Right ventricle myocardium inferior (tissue), 1 donor: Measurements from ENCODE around the gene HOXD8. TPM values are rescaled to one million over a fixed set of nuclear protein-coding genes. Genes with fewer than 3 reads are reported as not detected.

Source experiments
- ATAC-seq: fragments of 200-7000 bp; cut with Tn5 transposase; one replicate; pipeline ENCODE4 v1.9.1; 2020; ENCODE audit warnings: mild to moderate bottlenecking, moderate library complexity
- DNase-seq: peaks from one replicate; pipeline ENCODE4 v3.0.0; 2021; ENCODE audit errors: missing footprints
- intact Hi-C: fragments of 100-400 bp; cut with DNase I; formaldehyde crosslinking; loops from one replicate; pipeline ENCODE4 v1.11.0; 2022
- total RNA-seq: library from RNA; stranded (reverse); fragmentation: NEBNext Ultra II Directional; extraction: Animal tissue kit (Norgen Biotek cat#: 25700); gene quantifications from one replicate; pipeline ENCODE4 v1.2.1, GENCODE V29; 2021
- donor health status: DM: no; HTN: yes; CAD: no; lungs with severe emphysema.

HOXD8 gene
- total RNA-seq, 1 donor from 2014 or later: 0.16 TPM

- ATAC-seq: no peak
Measured at GRCh38 chr2:176160986-176161824, 31.7 kb downstream of the HOXD8 start.

GRCh38 chr2:176161825-176162626 is 32.5 kb downstream of the HOXD8 start:
- ATAC-seq (no peak), DNase-seq (no peak)
- intact Hi-C loops: no loop called here

More at GRCh38 chr2:176160986-176161824, 31.7 kb downstream of the HOXD8 start:
- intact Hi-C loops: no loop called here
- DNase-seq: no peak

DNA sequence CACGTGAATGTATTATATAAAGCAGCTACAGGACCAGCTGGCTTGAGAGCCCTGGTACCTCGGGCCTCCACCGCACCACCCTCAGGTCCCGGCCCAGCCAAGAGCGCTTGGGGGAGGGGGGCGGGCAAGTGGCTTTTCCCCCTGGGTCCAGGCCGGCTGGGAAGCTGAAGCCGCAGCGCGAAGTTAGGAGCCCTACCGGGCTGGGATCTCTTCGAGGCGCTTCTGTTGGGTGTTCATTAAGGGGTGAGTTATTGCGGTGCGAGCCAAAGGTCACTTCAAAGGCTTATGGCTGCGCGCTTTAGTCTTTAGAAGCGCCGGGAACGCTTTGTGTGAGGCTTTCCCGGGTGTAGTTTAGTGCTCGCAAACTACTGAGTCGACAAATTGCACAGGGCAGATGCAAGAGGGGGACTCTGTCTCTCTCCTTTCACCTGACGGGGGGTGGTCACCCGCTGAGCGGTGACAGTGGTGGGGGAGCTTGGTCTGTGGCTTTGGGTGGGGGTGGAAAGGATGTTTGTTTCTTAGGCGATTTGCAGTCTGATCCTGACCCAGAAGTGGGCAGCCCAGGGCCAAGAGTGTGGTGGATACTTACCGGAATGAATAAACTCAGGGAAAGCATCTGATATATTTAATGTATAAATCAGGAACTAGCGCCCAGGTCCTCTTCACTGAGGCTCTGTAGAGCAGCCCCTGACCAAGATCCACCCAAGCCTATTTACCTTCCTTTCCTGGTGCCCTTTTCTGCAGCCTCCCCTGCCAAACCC is 33.6 kb downstream of the HOXD8 start:
- DNase-seq (no peak), ATAC-seq (no peak)
- intact Hi-C loops: no loop called here

DNA sequence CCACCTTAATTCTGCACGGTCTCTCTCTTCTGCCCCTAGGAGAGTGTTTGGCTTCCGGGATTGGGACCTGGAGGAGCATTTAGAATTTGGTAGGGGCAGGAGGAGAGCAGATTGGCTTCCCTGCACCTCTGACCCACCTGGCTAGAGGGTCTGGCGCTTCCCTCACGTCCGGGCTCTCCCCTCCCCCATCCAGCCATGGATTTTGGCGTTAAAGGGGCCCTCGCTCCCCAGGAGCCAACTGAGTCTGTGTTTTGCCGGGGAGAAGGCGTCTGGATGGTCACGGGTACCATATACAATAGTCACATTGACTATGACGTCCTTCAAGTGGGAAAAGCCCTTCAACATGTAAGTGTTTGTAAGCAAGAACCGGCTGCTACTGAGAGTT is 34.2 kb downstream of the HOXD8 start:
- DNase-seq (no peak), ATAC-seq (no peak)
- intact Hi-C loops: no loop called here

- intact Hi-C loops: no loop called here
- DNase-seq (no peak), ATAC-seq (no peak)
Measured at GRCh38 chr2:176164201-176164600, 34.7 kb downstream of the HOXD8 start.

GRCh38 chr2:176164611-176165369 is 35.3 kb downstream of the HOXD8 start:
- ATAC-seq (no peak), DNase-seq (no peak)
- intact Hi-C loops: no loop called here

GRCh38 chr2:176165370-176166050 is 36.0 kb downstream of the HOXD8 start:
- DNase-seq (no peak), ATAC-seq (no peak)
- intact Hi-C loops: no loop called here

GRCh38 chr2:176166272-176166671 is 36.8 kb downstream of the HOXD8 start:
- intact Hi-C loops: no loop called here
- no peak for DNase-seq
- ATAC-seq: no peak

DNA sequence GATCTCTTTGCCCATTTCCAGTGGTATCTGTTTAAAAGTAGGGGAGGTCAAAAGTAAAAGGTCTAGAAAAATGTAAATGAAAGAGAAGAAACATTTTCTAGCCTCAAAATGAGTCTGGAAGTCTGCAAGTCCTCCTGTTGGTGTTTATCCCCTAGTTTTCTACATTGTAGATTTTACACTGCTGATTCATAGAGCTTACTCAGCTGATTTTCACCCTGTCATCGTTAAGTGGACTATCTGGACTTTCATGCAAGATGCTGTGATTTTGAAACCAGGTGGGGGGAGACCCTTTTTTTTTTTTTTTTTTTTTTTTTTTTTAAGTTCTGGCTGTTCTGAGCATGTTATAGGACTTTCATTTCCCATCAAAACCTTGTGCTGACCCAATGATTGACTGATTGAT is 37.9 kb downstream of the HOXD8 start:
- ATAC-seq (no peak), DNase-seq (no peak)
- intact Hi-C loops: no loop called here

- ATAC-seq (no peak), DNase-seq (no peak)
- intact Hi-C loops: no loop called here
Measured at GRCh38 chr2:176169181-176169580, 39.7 kb downstream of the HOXD8 start.

- intact Hi-C loops: no loop called here
- ATAC-seq (no peak), DNase-seq (no peak)
Measured at GRCh38 chr2:176169711-176170110, 40.2 kb downstream of the HOXD8 start.

DNA sequence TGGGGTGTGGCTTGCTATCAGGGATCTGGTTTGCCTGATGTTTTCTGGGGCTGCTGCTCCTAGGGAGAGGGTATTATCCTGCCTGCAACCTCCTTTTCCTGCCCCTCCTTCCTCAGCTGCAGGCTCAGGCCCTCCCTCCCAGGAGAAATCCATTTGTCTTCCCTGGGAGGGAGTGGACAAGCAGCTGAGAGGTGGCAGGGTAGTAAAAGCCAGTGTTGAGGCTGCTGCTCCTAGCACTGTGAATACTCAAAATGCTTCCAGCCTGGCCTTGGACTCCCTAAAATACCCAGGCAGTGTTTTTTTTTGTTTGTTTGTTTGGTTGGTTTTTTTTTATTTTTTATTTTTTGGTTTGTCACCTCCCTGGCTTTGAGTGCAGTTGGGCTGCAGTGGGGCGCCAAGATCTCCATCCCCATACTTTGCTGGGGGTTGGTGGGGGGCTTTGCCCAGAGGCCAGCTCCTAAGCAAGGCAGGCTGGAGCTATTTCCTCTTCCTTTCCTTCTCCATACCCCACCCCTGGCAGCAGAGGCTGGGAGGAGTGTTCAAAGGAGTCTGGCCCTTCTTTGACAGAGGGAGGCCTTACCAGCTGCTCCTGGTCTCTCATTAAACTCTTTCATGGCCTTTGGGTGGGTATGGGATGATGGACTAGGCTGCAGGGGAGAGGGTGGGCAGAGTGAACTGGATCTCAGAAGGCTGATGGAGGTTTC is 41.2 kb downstream of the HOXD8 start:
- intact Hi-C loops: no loop called here
- DNase-seq (no peak), ATAC-seq (peak; percentile 8)

- ATAC-seq (no peak), DNase-seq (no peak)
- intact Hi-C loops: no loop called here
Measured at GRCh38 chr2:176171351-176172006, 42.0 kb downstream of the HOXD8 start.

DNA sequence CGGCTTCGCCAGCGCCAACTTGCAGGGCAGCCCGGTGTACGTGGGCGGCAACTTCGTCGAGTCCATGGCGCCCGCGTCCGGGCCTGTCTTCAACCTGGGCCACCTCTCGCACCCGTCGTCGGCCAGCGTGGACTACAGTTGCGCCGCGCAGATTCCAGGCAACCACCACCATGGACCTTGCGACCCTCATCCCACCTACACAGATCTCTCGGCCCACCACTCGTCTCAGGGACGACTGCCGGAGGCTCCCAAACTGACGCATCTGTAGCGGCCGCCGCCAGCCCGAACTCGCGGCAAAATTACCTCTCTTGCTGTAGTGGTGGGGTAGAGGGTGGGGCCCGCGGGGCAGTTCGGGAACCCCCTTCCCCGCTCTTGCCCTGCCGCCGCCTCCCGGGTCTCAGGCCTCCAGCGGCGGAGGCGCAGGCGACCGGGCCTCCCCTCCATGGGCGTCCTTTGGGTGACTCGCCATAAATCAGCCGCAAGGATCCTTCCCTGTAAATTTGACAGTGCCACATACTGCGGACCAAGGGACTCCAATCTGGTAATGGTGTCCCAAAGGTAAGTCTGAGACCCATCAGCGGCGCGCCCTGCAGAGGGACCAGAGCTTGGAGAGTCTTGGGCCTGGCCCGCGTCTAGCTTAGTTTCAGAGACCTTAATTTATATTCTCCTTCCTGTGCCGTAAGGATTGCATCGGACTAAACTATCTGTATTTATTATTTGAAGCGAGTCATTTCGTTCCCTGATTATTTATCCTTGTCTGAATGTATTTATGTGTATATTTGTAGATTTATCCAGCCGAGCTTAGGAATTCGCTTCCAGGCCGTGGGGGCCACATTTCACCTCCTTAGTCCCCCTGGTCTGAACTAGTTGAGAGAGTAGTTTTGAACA is 42.7 kb downstream of the HOXD8 start:
- DNase-seq (no peak), ATAC-seq (no peak)
- intact Hi-C loops: no loop called here

DNA sequence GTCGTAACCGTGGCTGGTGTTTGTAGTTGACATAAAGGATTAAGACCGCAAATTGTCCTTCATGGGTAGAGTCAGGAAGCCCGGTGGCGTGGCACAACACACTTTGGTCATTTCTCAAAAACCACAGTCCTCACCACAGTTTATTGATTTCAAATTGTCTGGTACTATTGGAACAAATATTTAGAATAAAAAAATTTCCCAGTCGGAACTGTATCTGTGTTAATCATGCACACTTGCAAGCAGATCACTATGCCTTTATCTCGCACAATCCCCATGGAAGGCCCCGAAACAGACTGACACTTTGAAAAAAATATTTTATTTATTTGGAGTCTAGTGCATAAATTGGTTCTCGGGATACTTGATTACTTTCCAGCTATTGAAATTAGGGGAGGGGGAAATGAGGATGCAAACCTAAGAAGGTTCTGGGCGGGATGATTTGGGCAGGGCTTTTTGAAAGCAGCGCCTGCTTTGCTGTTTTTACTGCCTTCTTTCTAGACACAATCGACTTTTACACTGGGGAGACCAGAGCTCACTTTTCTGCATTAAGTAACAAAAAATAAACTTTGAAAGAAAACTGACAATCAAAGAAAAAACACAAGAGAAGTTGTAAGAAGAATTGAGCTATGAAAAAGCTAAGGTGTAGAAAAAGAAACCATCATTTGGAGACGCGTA is 43.5 kb downstream of the HOXD8 start:
- intact Hi-C loops: no loop called here
- no peak for DNase-seq
- no peak for ATAC-seq
